ENCODE measurements around the gene C5orf46.

GRCh38 chr5:147876141-147876540, 30.2 kb downstream of the C5orf46 start:
- no peak for TF ChIP-seq JUN (IDR thresholded peaks at IDR 0.05; ENCODE audit: borderline replicate concordance, insufficient read depth, insufficient read length, low read depth)
- TF ChIP-seq CTCF (IDR thresholded peaks at IDR 0.05; ENCODE audit: extremely low read depth in 1 of 2, insufficient read depth in 1 of 2, low read depth in 1 of 2, low read length in 2 of 2), result no peak
- no peak for TF ChIP-seq EZH2 (IDR thresholded peaks at IDR 0.05; ENCODE audit: borderline replicate concordance, low read depth, low read length, severe bottlenecking)

Data from endothelial cell of umbilical vein (primary cell).